OCI-LY3 (cell line): ENCODE data around the gene ZNF555.

Source experiments
- CTCF ChIP-seq: fragments of 200-600, 300-600 bp; sonication (generic); IDR thresholded peaks from 2 replicates; pipeline ENCODE4 v1.5.1; 2014; ENCODE audit warnings: antibody characterized with exemption, low read length, low read depth
- EZH2phosphoT487 ChIP-seq: fragments of 200-600 bp; shearing (Covaris generic); IDR thresholded peaks from 2 replicates; pipeline ENCODE4 v1.6.1; 2018; ENCODE audit warnings: antibody characterized with exemption, mixed run types, low read depth

- TF ChIP-seq CTCF = no peak
- TF ChIP-seq EZH2phosphoT487 = no peak
These were observed 28.7 kb upstream of the ZNF555 start for GRCh38 chr19:2812414-2813234.
